HCT116 (cell line): ENCODE data around the gene UPF1. TPM values are rescaled to one million over a fixed set of nuclear protein-coding genes. Genes with fewer than 3 reads are reported as not detected.

Experiments
- ATAC-seq: fragments of 200-7000 bp; cut with Tn5 transposase; 2 replicates; pipeline ENCODE4 v1.9.1; 2020; ENCODE audit warnings: mild to moderate bottlenecking, moderate library complexity
- BruUV-seq: library from RNA; stranded (reverse); fragments of 400-500 nt; replicated peaks from 2 replicates; lab custom pipeline; 2021; lab: Mats Ljungman, UMichigan
- CTCF ChIA-PET: fragments of 300-600 bp; sonication (Branson Sonifier 250); formaldehyde crosslinking; loops from one replicate; lab custom pipeline; 2021; ENCODE audit warnings: antibody characterized with exemption; lab: Charles Lee
- POLR2A ChIA-PET: fragments of 300-600, 350-600 bp; sonication (Branson Sonifier 250); formaldehyde crosslinking; loops from one replicate; lab custom pipeline; 2021; ENCODE audit warnings: antibody characterized with exemption; lab: Charles Lee
- RAD21 ChIA-PET, 2 experiments: fragments of 300-600 bp; sonication (Branson Sonifier 250); formaldehyde crosslinking; loops; one replicate each; lab custom pipeline; 2023; ENCODE audit warnings: low total read pairs in 2 of 2; ENCODE audit not compliant: uncharacterized antibody in 2 of 2, unreplicated experiment in 2 of 2, low non-redundant PET in 1 of 2; lab: Charles Lee
- DNase-seq: peaks from one replicate; pipeline ENCODE4 v3.0.0-alpha.2; 2010; ENCODE audit warnings: low read depth, low spot score
- H2AFZ ChIP-seq: fragments of 200-600 bp; shearing (Covaris generic), sonication (generic); 2 replicates; pipeline ENCODE4 v1.6.1; 2017; ENCODE audit warnings: low read depth, mixed run types, mixed read lengths, antibody characterized with exemption, low read length; ENCODE audit not compliant: poor library complexity, severe bottlenecking
- H3K27ac ChIP-seq: 2 replicates; pipeline ENCODE4 v1.5.1; 2012; ENCODE audit warnings: low read depth, low read length
- H3K27me3 ChIP-seq: fragments of 200-600 bp; sonication (generic); 2 replicates; pipeline ENCODE4 v1.6.1; 2016; ENCODE audit warnings: mixed run types, low read length, mixed read lengths; ENCODE audit not compliant: insufficient read depth
- H3K36me3 ChIP-seq, 2 experiments: fragments of 200-500 bp in 1 of 2; fragments of 200-600 bp in 1 of 2; sonication (Bioruptor generic) in 1 of 2; sonication (generic) in 1 of 2; 2 replicates each; pipeline versions ENCODE4 v1.5.1 to v1.6.1; 2014 to 2016; ENCODE audit warnings: low read length in 2 of 2, inconsistent platforms in 1 of 2, mixed read lengths in 1 of 2, mixed run types in 1 of 2; ENCODE audit not compliant: insufficient read depth in 2 of 2, control insufficient read depth in 1 of 2
- H3K4me1 ChIP-seq, 2 experiments: fragments of 200-600 bp in 1 of 2; sonication (generic) in 1 of 2; 2 replicates each; pipeline versions ENCODE4 v1.5.1 to v1.6.1; 2012 to 2017; ENCODE audit warnings: low read length in 2 of 2, inconsistent platforms in 1 of 2, mild to moderate bottlenecking in 1 of 2, mixed read lengths in 1 of 2, mixed run types in 1 of 2, moderate library complexity in 1 of 2; ENCODE audit not compliant: insufficient read depth in 2 of 2, control insufficient read depth in 1 of 2
- H3K4me2 ChIP-seq: fragments of 200-600 bp; sonication (generic); 2 replicates; pipeline ENCODE4 v1.6.1; 2017; ENCODE audit warnings: mixed run types, low read length, mixed read lengths
- H3K4me3 ChIP-seq, 2 experiments: fragments of 200-600 bp in 1 of 2; sonication (generic) in 1 of 2; replicated peaks in 1 of 2; 2 replicates each; pipeline ENCODE4 v1.5.1; 2011 to 2016; ENCODE audit warnings: low read length in 2 of 2, control low read depth in 1 of 2, low read depth in 1 of 2, mild to moderate bottlenecking in 1 of 2, mixed read lengths in 1 of 2, mixed run types in 1 of 2
- H3K79me2 ChIP-seq: fragments of 200-600 bp; sonication (generic); 2 replicates; pipeline ENCODE4 v1.6.1; 2017; ENCODE audit warnings: mild to moderate bottlenecking, mixed run types, low read length, moderate library complexity, mixed read lengths; ENCODE audit not compliant: insufficient read depth
- H3K9ac ChIP-seq: fragments of 200-600 bp; sonication (generic); 2 replicates; pipeline ENCODE4 v1.6.1; 2016; ENCODE audit warnings: low read length, mixed read lengths
- H3K9me2 ChIP-seq: fragments of 200-600 bp; sonication (generic), shearing (Covaris generic); 2 replicates; pipeline ENCODE4 v1.6.1; 2017; ENCODE audit warnings: mixed run types, mild to moderate bottlenecking, moderate library complexity; ENCODE audit not compliant: insufficient read depth
- H3K9me3 ChIP-seq, 2 experiments: fragments of 200-500 bp in 1 of 2; fragments of 200-600 bp in 1 of 2; sonication (Bioruptor generic) in 1 of 2; sonication (generic) in 1 of 2; 2 replicates each; pipeline ENCODE4 v1.6.1; 2014 to 2017; ENCODE audit warnings: low read length in 2 of 2, mixed read lengths in 2 of 2, inconsistent platforms in 1 of 2, low read depth in 1 of 2, mild to moderate bottlenecking in 1 of 2, mixed run types in 1 of 2, moderate library complexity in 1 of 2; ENCODE audit not compliant: control insufficient read depth in 1 of 2, insufficient read depth in 1 of 2
- H4K20me1 ChIP-seq: fragments of 200-600 bp; sonication (generic), shearing (Covaris generic); 2 replicates; pipeline ENCODE4 v1.6.1; 2017; ENCODE audit warnings: mixed run types, mild to moderate bottlenecking, moderate library complexity; ENCODE audit not compliant: insufficient read depth
- CBX3 ChIP-seq: IDR thresholded peaks from 2 replicates; pipeline ENCODE4 v1.6.1; 2012; ENCODE audit warnings: low read depth
- EGR1 ChIP-seq: IDR thresholded peaks from 2 replicates; pipeline ENCODE4 v1.6.1; 2012; ENCODE audit warnings: low read depth
- ELF1 ChIP-seq: IDR thresholded peaks from 2 replicates; pipeline ENCODE4 v1.6.1; 2012; ENCODE audit warnings: low read depth, borderline replicate concordance
- EZH2 ChIP-seq: fragments of 200-600 bp; sonication (generic); IDR thresholded peaks from 2 replicates; pipeline ENCODE4 v1.6.1; 2017; ENCODE audit warnings: antibody characterized with exemption, mixed run types
- EZH2phosphoT487 ChIP-seq: fragments of 200-600 bp; IDR thresholded peaks from 2 replicates; pipeline ENCODE4 v1.6.1; 2018; ENCODE audit warnings: antibody characterized with exemption, borderline replicate concordance
- FOSL1 ChIP-seq: IDR thresholded peaks from 2 replicates; pipeline ENCODE4 v1.6.1; 2012; ENCODE audit warnings: low read depth
- JUND ChIP-seq: IDR thresholded peaks from 2 replicates; pipeline ENCODE4 v1.6.1; 2012
- POLR2A ChIP-seq: IDR thresholded peaks from 2 replicates; pipeline ENCODE4 v1.7.0; 2011; ENCODE audit warnings: borderline replicate concordance; ENCODE audit not compliant: insufficient read depth, insufficient read length; ENCODE audit errors: extremely low read depth
- POLR2AphosphoS5 ChIP-seq: IDR thresholded peaks from 2 replicates; pipeline ENCODE4 v1.6.1; 2011; ENCODE audit warnings: mild to moderate bottlenecking, low read depth, low read length, moderate library complexity
- RAD21 ChIP-seq: IDR thresholded peaks from 2 replicates; pipeline ENCODE4 v1.6.1; 2012; ENCODE audit warnings: low read depth, mild to moderate bottlenecking
- REST ChIP-seq: IDR thresholded peaks from 2 replicates; pipeline ENCODE4 v1.6.1; 2012; ENCODE audit warnings: low read depth
- SIN3A ChIP-seq: IDR thresholded peaks from 2 replicates; pipeline ENCODE4 v1.6.1; 2012; ENCODE audit warnings: low read depth
- SP1 ChIP-seq: IDR thresholded peaks from 2 replicates; pipeline ENCODE4 v1.6.1; 2012; ENCODE audit warnings: low read depth
- SRF ChIP-seq: IDR thresholded peaks from 2 replicates; pipeline ENCODE4 v1.6.1; 2012; ENCODE audit warnings: low read depth
- TCF7L2 ChIP-seq: IDR thresholded peaks from 2 replicates; pipeline ENCODE4 v1.7.0; 2011; ENCODE audit warnings: borderline replicate concordance, inconsistent platforms; ENCODE audit not compliant: insufficient read depth, insufficient read length; ENCODE audit errors: extremely low read depth
- YY1 ChIP-seq: IDR thresholded peaks from 2 replicates; pipeline ENCODE4 v1.6.1; 2011; ENCODE audit warnings: low read length, low read depth, moderate library complexity, mild to moderate bottlenecking; ENCODE audit not compliant: insufficient replicate concordance; ENCODE audit errors: extremely low read depth
- ZNF274 ChIP-seq: fragments of 200-500 bp; sonication (Bioruptor generic); IDR thresholded peaks from 2 replicates; pipeline ENCODE4 v1.6.1; 2014; ENCODE audit warnings: mild to moderate bottlenecking, low read depth, low read length, inconsistent platforms
- intact Hi-C: fragments of 100-400 bp; cut with micrococcal nuclease; formaldehyde crosslinking; loops from 2 replicates; pipeline ENCODE4 v1.10.0; 2022
- total RNA-seq: library from RNA; stranded (reverse); gene quantifications from one replicate; pipeline ENCODE4 v1.2.1, GENCODE V29; 2021; ENCODE audit not compliant: unreplicated experiment
- TF ChIP-seq, protein P1 (sequence below): IDR thresholded peaks from 2 replicates; pipeline ENCODE4 v1.6.1; 2012
- TF ChIP-seq, protein P2 (sequence below): IDR thresholded peaks from 2 replicates; pipeline ENCODE4 v1.6.1; 2012
- TF ChIP-seq, protein P3 (sequence below), 3 experiments: fragments of 200-600 bp in 1 of 3; sonication (generic) in 1 of 3; IDR thresholded peaks in 2 of 3; conservative IDR thresholded peaks in 1 of 3; 2 replicates each; pipeline ENCODE4 v1.5.1; 2012 to 2017; ENCODE audit warnings: low read depth in 2 of 3, low read length in 2 of 3, antibody characterized with exemption in 1 of 3, borderline replicate concordance in 1 of 3, control low read depth in 1 of 3, mild to moderate bottlenecking in 1 of 3, mixed read lengths in 1 of 3, mixed run types in 1 of 3, moderate library complexity in 1 of 3; ENCODE audit not compliant: insufficient read depth in 1 of 3

Gene UPF1
- total RNA-seq, 1 experiment from 2014 or later: 78.5 TPM

GRCh38 chr19:18899624-18900560 is 68.1 kb downstream of the UPF1 start:
- Histone ChIP-seq H4K20me1 (no peaks in the 10 kb centered on the region), H3K27me3 (no peaks in the 10 kb centered on the region), H3K4me2 (no peak overlapping the region), H3K4me3 (no peak overlapping the region), H3K4me1 (peaks cover 0 to 1% of the 10 kb centered on the region in 2 experiments; a peak in 1 of 4 replicates), H2AFZ (no peak overlapping the region), H3K9ac (no peak overlapping the region), H3K27ac (no peak overlapping the region), H3K79me2 (no peaks in the 10 kb centered on the region), H3K36me3 (peaks cover 0 to 9% of the 10 kb centered on the region in 2 experiments; a peak in 3 of 4 replicates), H3K9me2 (no peaks in the 10 kb centered on the region), H3K9me3 (no peaks in the 10 kb centered on the region)
- ChIA-PET POLR2A (no interaction called here), CTCF (no interaction called here), RAD21 (no interaction called here)
- no peak for TF ChIP-seq YY1
- no peak for TF ChIP-seq EGR1
- TF ChIP-seq, protein P1, sequence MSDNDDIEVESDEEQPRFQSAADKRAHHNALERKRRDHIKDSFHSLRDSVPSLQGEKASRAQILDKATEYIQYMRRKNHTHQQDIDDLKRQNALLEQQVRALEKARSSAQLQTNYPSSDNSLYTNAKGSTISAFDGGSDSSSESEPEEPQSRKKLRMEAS: no peak
- TF ChIP-seq TCF7L2: no peak
- TF ChIP-seq ZNF274: no peak
- TF ChIP-seq FOSL1: no peak
- TF ChIP-seq JUND: no peak
- no peak for TF ChIP-seq EZH2phosphoT487
- TF ChIP-seq, protein P2, sequence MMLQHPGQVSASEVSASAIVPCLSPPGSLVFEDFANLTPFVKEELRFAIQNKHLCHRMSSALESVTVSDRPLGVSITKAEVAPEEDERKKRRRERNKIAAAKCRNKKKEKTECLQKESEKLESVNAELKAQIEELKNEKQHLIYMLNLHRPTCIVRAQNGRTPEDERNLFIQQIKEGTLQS: no peak
- no peak for TF ChIP-seq POLR2A
- TF ChIP-seq ELF1: no peak
- no peak for TF ChIP-seq SP1
- TF ChIP-seq SRF: no peak
- TF ChIP-seq RAD21: no peak
- TF ChIP-seq, protein P3, sequence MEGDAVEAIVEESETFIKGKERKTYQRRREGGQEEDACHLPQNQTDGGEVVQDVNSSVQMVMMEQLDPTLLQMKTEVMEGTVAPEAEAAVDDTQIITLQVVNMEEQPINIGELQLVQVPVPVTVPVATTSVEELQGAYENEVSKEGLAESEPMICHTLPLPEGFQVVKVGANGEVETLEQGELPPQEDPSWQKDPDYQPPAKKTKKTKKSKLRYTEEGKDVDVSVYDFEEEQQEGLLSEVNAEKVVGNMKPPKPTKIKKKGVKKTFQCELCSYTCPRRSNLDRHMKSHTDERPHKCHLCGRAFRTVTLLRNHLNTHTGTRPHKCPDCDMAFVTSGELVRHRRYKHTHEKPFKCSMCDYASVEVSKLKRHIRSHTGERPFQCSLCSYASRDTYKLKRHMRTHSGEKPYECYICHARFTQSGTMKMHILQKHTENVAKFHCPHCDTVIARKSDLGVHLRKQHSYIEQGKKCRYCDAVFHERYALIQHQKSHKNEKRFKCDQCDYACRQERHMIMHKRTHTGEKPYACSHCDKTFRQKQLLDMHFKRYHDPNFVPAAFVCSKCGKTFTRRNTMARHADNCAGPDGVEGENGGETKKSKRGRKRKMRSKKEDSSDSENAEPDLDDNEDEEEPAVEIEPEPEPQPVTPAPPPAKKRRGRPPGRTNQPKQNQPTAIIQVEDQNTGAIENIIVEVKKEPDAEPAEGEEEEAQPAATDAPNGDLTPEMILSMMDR (IDR thresholded peaks at IDR 0.05 in 2 of 3, conservative IDR thresholded peaks at IDR 0.05 in 1 of 3; ENCODE audit: borderline replicate concordance in 1 of 3, insufficient read depth in 1 of 3, low read depth in 2 of 3, low read length in 2 of 3): no peak
- TF ChIP-seq EZH2: no peak
- no peak for TF ChIP-seq POLR2AphosphoS5
- no peak for TF ChIP-seq SIN3A
- no peak for TF ChIP-seq REST
- no peak for TF ChIP-seq CBX3
- DNase-seq (no peak), ATAC-seq (no peak)
- intact Hi-C loops: no loop called here
- BruUV-seq: no TSS peak
